GM18502 (cell line): ENCODE data around the gene SEMA4D.

Source experiments
- ATAC-seq: cut with Tn5 transposase; IDR thresholded peaks from one replicate; pipeline ENCODE4 v1.9.1; 2021; ENCODE audit warnings: mild to moderate bottlenecking; ENCODE audit not compliant: unreplicated experiment, poor library complexity

The SEMA4D gene

GRCh38 chr9:89497978-89498851 lies at the start of gene SEMA4D:
Gene SEMA4D (minus strand): TSS chr9:89498113. CDS start chr9:89405456, 92,657 bp downstream.
- ATAC-seq: no peak

GRCh38 chr9:89547000-89547399 lies 49.1 kb upstream of the SEMA4D start:
- no peak for ATAC-seq

GRCh38 chr9:89544279-89544661 lies 46.4 kb upstream of the SEMA4D start:
- no peak for ATAC-seq

GRCh38 chr9:89543621-89544278 lies 45.8 kb upstream of the SEMA4D start:
- ATAC-seq: no peak

GRCh38 chr9:89543111-89543510 lies 45.2 kb upstream of the SEMA4D start:
- ATAC-seq: no peak

- no peak for ATAC-seq
Observed at GRCh38 chr9:89542401-89543021, 44.6 kb upstream of the SEMA4D start.

GRCh38 chr9:89541798-89542197 lies 43.9 kb upstream of the SEMA4D start:
- ATAC-seq: no peak

GRCh38 chr9:89539374-89539773 lies 41.5 kb upstream of the SEMA4D start:
- no peak for ATAC-seq

GRCh38 chr9:89538871-89539270 lies 41.0 kb upstream of the SEMA4D start:
- no peak for ATAC-seq

- no peak for ATAC-seq
Observed at GRCh38 chr9:89537166-89537565, 39.3 kb upstream of the SEMA4D start.

- ATAC-seq: peak; percentile 36
Observed at GRCh38 chr9:89536600-89536999, 38.7 kb upstream of the SEMA4D start.

GRCh38 chr9:89536145-89536574 lies 38.2 kb upstream of the SEMA4D start:
- peak; percentile 62 for ATAC-seq

GRCh38 chr9:89535461-89535860 lies 37.5 kb upstream of the SEMA4D start:
- no peak for ATAC-seq

- no peak for ATAC-seq
Observed at GRCh38 chr9:89534515-89535287, 36.8 kb upstream of the SEMA4D start.

- no peak for ATAC-seq
Observed at GRCh38 chr9:89533411-89534095, 35.6 kb upstream of the SEMA4D start.

GRCh38 chr9:89532944-89533343 lies 35.0 kb upstream of the SEMA4D start:
- ATAC-seq: no peak

GRCh38 chr9:89532478-89532877 lies 34.6 kb upstream of the SEMA4D start:
- ATAC-seq: no peak

- ATAC-seq: no peak
Observed at GRCh38 chr9:89531766-89532165, 33.9 kb upstream of the SEMA4D start.

GRCh38 chr9:89530726-89531125 lies 32.8 kb upstream of the SEMA4D start:
- ATAC-seq: no peak
